ENCODE measurements around the gene CDIPT. TPM values are rescaled to one million over a fixed set of nuclear protein-coding genes. Genes with fewer than 3 reads are reported as not detected.

The CDIPT gene
- total and polyA plus RNA-seq, 2 of the 13 experiments (the other 11 are each of a cell fraction or from before 2014, with no cell fraction given), result 54.9 to 97.5 TPM

DNA sequence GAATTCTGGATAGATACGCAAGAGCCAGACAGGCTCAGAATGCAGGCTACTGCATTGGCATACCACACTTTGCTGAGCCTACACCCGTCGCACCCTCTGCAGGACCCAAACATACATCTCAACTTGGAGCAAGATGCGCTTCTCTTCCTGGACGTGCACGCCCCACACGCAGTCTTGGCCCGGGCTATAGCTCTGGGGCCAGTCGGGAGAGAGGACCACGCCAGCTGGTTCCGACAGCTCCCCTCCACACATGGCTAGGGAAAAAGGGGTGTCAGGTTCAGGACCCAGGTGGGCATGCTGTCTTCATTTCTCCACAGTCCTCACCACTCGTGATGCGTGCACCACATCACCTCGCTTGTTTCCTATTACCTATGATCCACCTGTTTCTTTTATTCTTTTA is 15.1 kb upstream of the CDIPT start:
- H3K4me3 ChIP-seq (replicated peaks in 1 of 3; ENCODE audit: insufficient read depth in 1 of 3, low read depth in 2 of 3, low read length in 3 of 3), result no peak overlapping the region
- H3K4me2 ChIP-seq (ENCODE audit: low read depth, low read length), result no peak overlapping the region
- in situ Hi-C loops (cut with HindIII; ENCODE audit: extremely low pct_ligation_motif_present, low pct_unique_long_range_greater_than_20kb), result no loop called here
- no peak for FAIRE-seq
- TF ChIP-seq SALL1 (CRISPR knock-in tag; IDR thresholded peaks at IDR 0.05) (no peak), ARID2 (CRISPR knock-in tag; IDR thresholded peaks at IDR 0.05; ENCODE audit: borderline replicate concordance) (no peak), IKZF5 (CRISPR knock-in tag; IDR thresholded peaks at IDR 0.05) (no peak), ZNF737 (CRISPR knock-in tag; IDR thresholded peaks at IDR 0.05; ENCODE audit: borderline replicate concordance) (no peak), ZNF780A (CRISPR knock-in tag; IDR thresholded peaks at IDR 0.05) (no peak), EEA1 (CRISPR knock-in tag; IDR thresholded peaks at IDR 0.05; ENCODE audit: borderline replicate concordance) (no peak), ERF (CRISPR knock-in tag; IDR thresholded peaks at IDR 0.05) (no peak), HES4 (CRISPR knock-in tag; IDR thresholded peaks at IDR 0.05; ENCODE audit: borderline replicate concordance) (no peak)
- TF ChIP-seq, protein P1, sequence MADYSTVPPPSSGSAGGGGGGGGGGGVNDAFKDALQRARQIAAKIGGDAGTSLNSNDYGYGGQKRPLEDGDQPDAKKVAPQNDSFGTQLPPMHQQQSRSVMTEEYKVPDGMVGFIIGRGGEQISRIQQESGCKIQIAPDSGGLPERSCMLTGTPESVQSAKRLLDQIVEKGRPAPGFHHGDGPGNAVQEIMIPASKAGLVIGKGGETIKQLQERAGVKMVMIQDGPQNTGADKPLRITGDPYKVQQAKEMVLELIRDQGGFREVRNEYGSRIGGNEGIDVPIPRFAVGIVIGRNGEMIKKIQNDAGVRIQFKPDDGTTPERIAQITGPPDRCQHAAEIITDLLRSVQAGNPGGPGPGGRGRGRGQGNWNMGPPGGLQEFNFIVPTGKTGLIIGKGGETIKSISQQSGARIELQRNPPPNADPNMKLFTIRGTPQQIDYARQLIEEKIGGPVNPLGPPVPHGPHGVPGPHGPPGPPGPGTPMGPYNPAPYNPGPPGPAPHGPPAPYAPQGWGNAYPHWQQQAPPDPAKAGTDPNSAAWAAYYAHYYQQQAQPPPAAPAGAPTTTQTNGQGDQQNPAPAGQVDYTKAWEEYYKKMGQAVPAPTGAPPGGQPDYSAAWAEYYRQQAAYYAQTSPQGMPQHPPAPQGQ (CRISPR knock-in tag; IDR thresholded peaks at IDR 0.05; ENCODE audit: borderline replicate concordance), result no peak
- H3K27ac ChIP-seq (ENCODE audit: extremely low read length, insufficient read depth, low read length), result no peak overlapping the region
- BruUV-seq (replicated peaks), result no TSS peak
- no peak overlapping the region for H3K9ac ChIP-seq (ENCODE audit: insufficient read depth, low read depth, low read length)
- H2AFZ ChIP-seq (ENCODE audit: low read length), result no peak overlapping the region
- H3K9me3 ChIP-seq (ENCODE audit: low read length), result no peaks in the 10 kb centered on the region
- no peaks in the 10 kb centered on the region for H3K27me3 ChIP-seq (ENCODE audit: control insufficient read depth in 1 of 2, insufficient read depth in 2 of 2, low read length in 2 of 2)
- DNase-seq (ENCODE audit: low spot score), result no peak
- WGBS (ENCODE audit: low lambda C conversion rate), result 97% methylated on average over 14 of the region's 14 CpGs
- H3K4me1 ChIP-seq (ENCODE audit: insufficient read depth, low read length), result peaks cover 12% of the 10 kb centered on the region
- no peaks in the 10 kb centered on the region for H4K20me1 ChIP-seq (ENCODE audit: insufficient read depth, low read length)
- H3K36me3 ChIP-seq (replicated peaks in 1 of 2; ENCODE audit: control insufficient read depth in 1 of 2, insufficient read depth in 2 of 2, low read length in 2 of 2), result peaks cover 0 to 7% of the 10 kb centered on the region in 2 experiments; a peak in 3 of 5 replicates
- ChIA-PET POLR2A (interaction anchor here (0.6 to 0.7 kb wide), 2 partner anchors 30 to 49 kb away, joined by 3 read pairs; no protein-coding TSS in a partner anchor), CTCF (ENCODE audit: low intra/inter-chr PET ratio, low total read pairs) (no interaction called here)
- intact Hi-C loops (cut with micrococcal nuclease; ENCODE audit: unreplicated experiment), result no loop called here
- no peaks in the 10 kb centered on the region for H3K79me2 ChIP-seq (ENCODE audit: insufficient read depth, low read length)
- no peak for ATAC-seq
